NCI-H774 (cell line): Measurements from ENCODE around the gene LPIN1.
"Not testable (repeated sequence)": the region's sequence is repeated elsewhere in the genome, so short reads cannot be mapped to it uniquely, and the experiment has no call there.

ENCODE experiments used
- DNase-seq: peaks from one replicate; lab custom pipeline; 2025; lab: John Stamatoyannopoulos, UW

LPIN1 gene

GRCh38 chr2:11744631-11745394 lies 1.6 kb upstream of the LPIN1 start:
- no peak for DNase-seq

- DNase-seq: no peak
Measured at GRCh38 chr2:11745613-11746375, 638 bp upstream of the LPIN1 start.

- DNase-seq: no peak
Measured at GRCh38 chr2:11746807-11747459, 501 bp downstream of the LPIN1 start.

GRCh38 chr2:11748018-11748860 lies 1.8 kb downstream of the LPIN1 start:
- DNase-seq: no peak

GRCh38 chr2:11748861-11749645 lies 2.6 kb downstream of the LPIN1 start:
- DNase-seq: no peak

GRCh38 chr2:11749646-11750349 lies 3.4 kb downstream of the LPIN1 start:
- no peak for DNase-seq

- DNase-seq: no peak
Measured at GRCh38 chr2:11750422-11750821, 4.0 kb downstream of the LPIN1 start.

GRCh38 chr2:11750917-11751316 lies 4.5 kb downstream of the LPIN1 start:
- no peak for DNase-seq

- DNase-seq: no peak
Measured at GRCh38 chr2:11752906-11753305, 6.5 kb downstream of the LPIN1 start.

- DNase-seq: peak; percentile 87
Measured at GRCh38 chr2:11753452-11753885, 7.0 kb downstream of the LPIN1 start.

- peak; percentile 16 for DNase-seq
Measured at GRCh38 chr2:11753886-11754699, 7.7 kb downstream of the LPIN1 start.

GRCh38 chr2:11754700-11755015 lies 8.2 kb downstream of the LPIN1 start:
- DNase-seq: no peak

GRCh38 chr2:11757101-11757500 lies 10.7 kb downstream of the LPIN1 start:
- DNase-seq: no peak

GRCh38 chr2:11758187-11758586 lies 11.8 kb downstream of the LPIN1 start:
- no peak for DNase-seq

GRCh38 chr2:11758647-11759046 lies 12.2 kb downstream of the LPIN1 start:
- DNase-seq: no peak

- DNase-seq: not testable (repeated sequence)
Measured at GRCh38 chr2:11759182-11759975, 12.9 kb downstream of the LPIN1 start.

GRCh38 chr2:11761259-11761658 lies 14.8 kb downstream of the LPIN1 start:
- DNase-seq: no peak

GRCh38 chr2:11762031-11762430 lies 15.6 kb downstream of the LPIN1 start:
- DNase-seq: no peak
